ENCODE results near the gene FADS2.

DNA sequence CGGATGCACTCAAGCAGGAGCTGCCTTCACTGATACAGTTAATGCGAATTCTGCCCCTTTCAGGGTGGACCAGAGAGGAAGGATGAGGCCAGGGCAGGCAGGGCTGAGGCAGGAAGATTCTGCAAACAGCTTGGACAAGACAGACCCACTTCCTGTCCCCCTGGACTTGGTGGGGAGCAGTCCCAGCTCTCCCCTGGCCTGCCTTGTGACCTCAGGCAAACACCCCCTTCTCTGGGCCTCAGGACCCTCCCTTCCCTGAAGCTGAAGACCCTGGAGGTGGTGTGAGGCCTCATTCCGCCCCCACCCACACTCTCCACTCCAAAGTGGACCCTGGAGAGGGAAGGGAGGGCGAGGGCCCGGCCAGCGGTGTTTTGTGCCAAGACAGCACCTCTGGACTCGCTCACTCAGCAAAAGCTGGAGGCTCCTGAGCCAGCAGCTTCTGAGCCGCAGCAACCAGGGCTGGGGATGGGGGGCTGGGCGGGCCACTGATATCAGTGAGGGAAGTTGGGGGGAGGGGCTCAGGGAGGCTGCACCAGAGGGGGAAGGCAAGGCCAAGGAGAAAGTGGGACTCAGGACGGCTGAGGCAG is 80.7 kb downstream of the FADS2 start:
- TF ChIP-seq, protein P1, sequence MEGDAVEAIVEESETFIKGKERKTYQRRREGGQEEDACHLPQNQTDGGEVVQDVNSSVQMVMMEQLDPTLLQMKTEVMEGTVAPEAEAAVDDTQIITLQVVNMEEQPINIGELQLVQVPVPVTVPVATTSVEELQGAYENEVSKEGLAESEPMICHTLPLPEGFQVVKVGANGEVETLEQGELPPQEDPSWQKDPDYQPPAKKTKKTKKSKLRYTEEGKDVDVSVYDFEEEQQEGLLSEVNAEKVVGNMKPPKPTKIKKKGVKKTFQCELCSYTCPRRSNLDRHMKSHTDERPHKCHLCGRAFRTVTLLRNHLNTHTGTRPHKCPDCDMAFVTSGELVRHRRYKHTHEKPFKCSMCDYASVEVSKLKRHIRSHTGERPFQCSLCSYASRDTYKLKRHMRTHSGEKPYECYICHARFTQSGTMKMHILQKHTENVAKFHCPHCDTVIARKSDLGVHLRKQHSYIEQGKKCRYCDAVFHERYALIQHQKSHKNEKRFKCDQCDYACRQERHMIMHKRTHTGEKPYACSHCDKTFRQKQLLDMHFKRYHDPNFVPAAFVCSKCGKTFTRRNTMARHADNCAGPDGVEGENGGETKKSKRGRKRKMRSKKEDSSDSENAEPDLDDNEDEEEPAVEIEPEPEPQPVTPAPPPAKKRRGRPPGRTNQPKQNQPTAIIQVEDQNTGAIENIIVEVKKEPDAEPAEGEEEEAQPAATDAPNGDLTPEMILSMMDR (conservative IDR thresholded peaks at IDR 0.05): no peak
- no peak for TF ChIP-seq EZH2 (IDR thresholded peaks at IDR 0.05; ENCODE audit: low read depth)
